AG10803 (cell line): ENCODE results near the gene EIF4E1B.

ENCODE experiments used
- DNase-seq: peaks from one replicate; pipeline ENCODE4 v3.0.0; 2010; ENCODE audit warnings: low read depth
- H3K4me3 ChIP-seq: 2 replicates; pipeline ENCODE4 v1.5.1; 2011; ENCODE audit warnings: mild to moderate bottlenecking, low read length, control low read depth
- CTCF ChIP-seq: conservative IDR thresholded peaks from 2 replicates; pipeline ENCODE4 v1.5.1; 2011; ENCODE audit warnings: mild to moderate bottlenecking, low read length, control low read depth, inconsistent platforms

EIF4E1B gene

GRCh38 chr5:176620333-176620981 lies 10.0 kb upstream of the EIF4E1B start:
- H3K4me3 ChIP-seq = peak overlapping the region; percentile 5; the same call in 1 of the 2 replicates
- peak; percentile 21 for DNase-seq
- TF ChIP-seq CTCF = no peak

- DNase-seq = no peak
- no peak for TF ChIP-seq CTCF
- no peak overlapping the region for H3K4me3 ChIP-seq
Measured at GRCh38 chr5:176621661-176622079, 8.8 kb upstream of the EIF4E1B start.

GRCh38 chr5:176624142-176624541 lies 6.3 kb upstream of the EIF4E1B start:
- no peak overlapping the region for H3K4me3 ChIP-seq
- no peak for DNase-seq
- no peak for TF ChIP-seq CTCF

- TF ChIP-seq CTCF = no peak
- no peak for DNase-seq
- H3K4me3 ChIP-seq = no peak overlapping the region
Measured at GRCh38 chr5:176624938-176625337, 5.5 kb upstream of the EIF4E1B start.

- H3K4me3 ChIP-seq = no peak overlapping the region
- DNase-seq = no peak
- no peak for TF ChIP-seq CTCF
Measured at GRCh38 chr5:176625512-176625911, 5.0 kb upstream of the EIF4E1B start.

- DNase-seq = no peak
- H3K4me3 ChIP-seq = no peak overlapping the region
- no peak for TF ChIP-seq CTCF
Measured at GRCh38 chr5:176625966-176626875, 4.3 kb upstream of the EIF4E1B start.

GRCh38 chr5:176626876-176627236 lies 3.6 kb upstream of the EIF4E1B start:
- no peak for DNase-seq
- H3K4me3 ChIP-seq = no peak overlapping the region

More at GRCh38 chr5:176626876-176627236, 3.6 kb upstream of the EIF4E1B start:
- no peak for TF ChIP-seq CTCF
